ENCODE results near the gene SYNM.
A peak's percentile ranks its signal among the peaks of the same experiment; 100 is the strongest.

The SYNM gene

DNA sequence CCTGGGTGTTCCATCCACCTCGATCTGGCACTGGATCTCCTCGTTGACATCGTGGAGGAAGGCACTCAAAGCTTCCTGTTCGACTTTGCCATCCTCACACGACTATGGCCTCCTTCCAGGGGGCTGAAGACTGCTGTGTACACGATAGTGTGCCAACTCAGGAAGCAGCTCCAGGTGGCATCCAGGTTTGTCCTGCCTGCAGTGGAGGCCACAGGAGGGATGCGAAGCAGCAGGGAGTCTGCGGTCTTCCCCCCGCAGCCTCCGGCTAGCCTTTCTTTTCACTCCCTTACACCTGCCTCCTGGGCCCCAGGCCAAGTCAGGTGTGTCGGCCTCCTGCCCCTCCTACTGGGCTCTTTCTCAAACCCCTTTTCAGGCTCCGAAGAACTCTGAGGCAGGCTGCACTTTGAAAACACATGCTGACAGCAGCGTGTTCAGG is 32.2 kb downstream of the SYNM start:
- Histone ChIP-seq H3K27me3 (ENCODE audit: low read depth, low read length) (no peaks in the 10 kb centered on the region), H3K9me3 (ENCODE audit: control insufficient read depth in 1 of 2, low read length in 2 of 2) (no peaks in the 10 kb centered on the region), H3K27ac (ENCODE audit: low read length) (no peak overlapping the region), H3K4me1 (ENCODE audit: control insufficient read depth in 1 of 2, insufficient read depth in 2 of 2, low read length in 2 of 2) (peaks cover 7 to 35% of the 10 kb centered on the region in 2 donors), H3K4me3 (ENCODE audit: low read depth in 1 of 2, low read length in 2 of 2) (no peak overlapping the region), H3K36me3 (ENCODE audit: control insufficient read depth in 1 of 2, insufficient read depth in 2 of 2, low read length in 2 of 2) (peaks cover 8 to 39% of the 10 kb centered on the region in 2 donors)

DNA sequence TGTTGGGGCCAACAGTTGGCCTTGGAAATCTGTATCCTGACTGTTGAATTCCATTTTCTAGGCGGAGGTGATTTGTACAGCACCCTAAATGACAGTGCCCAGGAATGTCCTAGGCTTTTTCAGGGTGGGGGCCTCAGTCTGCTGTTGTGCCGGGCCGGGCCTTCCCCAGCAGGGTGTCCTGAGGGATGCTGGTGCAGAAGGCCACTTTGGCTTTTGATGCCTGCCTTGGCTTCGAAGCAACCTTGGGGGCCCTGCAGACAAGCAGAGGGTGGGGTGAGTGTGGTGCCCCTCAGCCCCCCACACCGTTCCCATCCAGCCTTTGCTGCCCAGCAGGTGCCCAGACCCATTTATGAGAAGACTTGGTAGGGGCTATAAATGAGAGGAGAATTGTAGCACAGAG is 33.0 kb downstream of the SYNM start:
- H3K27ac ChIP-seq (ENCODE audit: low read length) = no peak overlapping the region
- no peak overlapping the region for H3K4me3 ChIP-seq (ENCODE audit: low read depth in 1 of 2, low read length in 2 of 2)
- H3K4me1 ChIP-seq (ENCODE audit: control insufficient read depth in 1 of 2, insufficient read depth in 2 of 2, low read length in 2 of 2) = peaks cover 6 to 32% of the 10 kb centered on the region in 2 donors
- H3K36me3 ChIP-seq (ENCODE audit: control insufficient read depth in 1 of 2, insufficient read depth in 2 of 2, low read length in 2 of 2) = peaks cover 8 to 33% of the 10 kb centered on the region in 2 donors
- H3K9me3 ChIP-seq (ENCODE audit: control insufficient read depth in 1 of 2, low read length in 2 of 2) = no peaks in the 10 kb centered on the region
- H3K27me3 ChIP-seq (ENCODE audit: low read depth, low read length) = no peaks in the 10 kb centered on the region

DNA sequence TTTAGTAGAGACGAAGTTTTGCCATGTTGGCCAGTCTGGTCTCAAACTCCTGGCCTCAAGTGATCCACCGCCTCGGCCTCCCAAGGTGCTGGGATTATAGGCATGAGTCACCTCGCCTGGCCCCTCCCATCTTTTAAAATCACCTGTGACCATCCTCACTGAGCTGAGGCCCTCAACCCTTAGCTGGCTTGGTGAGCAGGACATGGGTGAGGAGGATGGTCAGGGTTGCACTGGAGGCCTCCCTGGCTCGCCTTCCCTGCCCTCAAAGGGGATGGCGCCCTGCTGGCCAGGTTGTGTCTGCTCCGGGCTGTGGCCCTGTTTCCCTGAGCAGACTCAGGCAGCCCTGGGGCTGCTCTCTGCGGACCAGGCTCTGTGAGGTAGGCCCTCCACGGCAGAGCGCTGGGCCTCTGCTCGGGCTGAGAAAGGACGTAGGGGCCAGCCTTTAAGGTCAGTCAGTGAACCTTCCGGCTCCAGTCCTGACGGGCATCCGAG is 33.7 kb downstream of the SYNM start:
- H3K9me3 ChIP-seq (ENCODE audit: control insufficient read depth in 1 of 2, low read length in 2 of 2) = no peaks in the 10 kb centered on the region
- H3K4me3 ChIP-seq (ENCODE audit: low read depth in 1 of 2, low read length in 2 of 2) = no peak overlapping the region
- no peaks in the 10 kb centered on the region for H3K27me3 ChIP-seq (ENCODE audit: low read depth, low read length)
- peaks cover 3 to 32% of the 10 kb centered on the region in 2 donors for H3K4me1 ChIP-seq (ENCODE audit: control insufficient read depth in 1 of 2, insufficient read depth in 2 of 2, low read length in 2 of 2)
- peaks cover 8 to 33% of the 10 kb centered on the region in 2 donors for H3K36me3 ChIP-seq (ENCODE audit: control insufficient read depth in 1 of 2, insufficient read depth in 2 of 2, low read length in 2 of 2)
- H3K27ac ChIP-seq (ENCODE audit: low read length) = no peak overlapping the region

DNA sequence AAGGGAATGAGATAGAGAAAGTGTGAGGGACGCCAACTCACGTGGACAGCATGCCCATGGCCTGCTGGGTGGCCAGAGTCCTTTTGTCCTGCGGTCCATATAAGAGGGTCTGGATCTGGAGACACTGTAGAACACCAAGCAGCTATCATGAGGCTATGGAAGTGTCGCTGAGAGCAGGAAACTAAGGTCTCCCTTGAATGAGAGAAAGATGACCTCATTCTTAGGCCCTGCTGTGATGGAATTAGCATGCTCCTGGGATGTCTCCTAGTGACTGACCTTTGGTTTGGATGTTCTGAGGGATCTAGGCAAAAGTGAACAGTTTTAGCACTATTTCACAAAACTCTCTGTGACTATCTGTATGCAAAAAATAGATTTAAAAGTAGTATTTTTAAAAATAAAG is 34.4 kb downstream of the SYNM start:
- peak overlapping the region; percentile 28 for H3K27ac ChIP-seq (ENCODE audit: low read length)
- no peaks in the 10 kb centered on the region for H3K27me3 ChIP-seq (ENCODE audit: low read depth, low read length)
- H3K4me1 ChIP-seq (ENCODE audit: control insufficient read depth in 1 of 2, insufficient read depth in 2 of 2, low read length in 2 of 2) = peaks cover 0 to 32% of the 10 kb centered on the region in 2 donors
- H3K4me3 ChIP-seq (ENCODE audit: low read depth in 1 of 2, low read length in 2 of 2) = no peak overlapping the region
- H3K36me3 ChIP-seq (ENCODE audit: control insufficient read depth in 1 of 2, insufficient read depth in 2 of 2, low read length in 2 of 2) = peaks cover 8 to 28% of the 10 kb centered on the region in 2 donors
- no peaks in the 10 kb centered on the region for H3K9me3 ChIP-seq (ENCODE audit: control insufficient read depth in 1 of 2, low read length in 2 of 2)

DNA sequence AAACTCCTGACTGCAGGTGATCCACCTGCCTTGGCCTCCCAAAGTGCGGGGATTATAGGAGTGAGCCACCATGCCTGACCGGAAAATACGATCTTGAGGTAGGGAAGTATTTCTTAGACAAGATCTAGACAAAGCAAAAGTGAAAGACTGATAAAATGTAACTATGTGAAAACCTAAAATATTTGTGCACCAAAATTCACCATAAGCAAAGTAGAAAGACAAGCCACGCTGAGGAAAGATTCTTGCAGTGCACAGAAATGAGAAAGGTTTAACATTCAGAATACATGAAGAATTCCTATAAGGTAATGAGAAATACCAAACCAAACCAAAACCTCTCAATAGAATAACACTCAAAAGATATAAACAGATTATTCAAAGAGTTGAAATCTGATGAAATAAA is 35.7 kb downstream of the SYNM start:
- Histone ChIP-seq H3K36me3 (ENCODE audit: control insufficient read depth in 1 of 2, insufficient read depth in 2 of 2, low read length in 2 of 2) (peaks cover 8 to 25% of the 10 kb centered on the region in 2 donors), H3K9me3 (ENCODE audit: control insufficient read depth in 1 of 2, low read length in 2 of 2) (no peaks in the 10 kb centered on the region), H3K4me1 (ENCODE audit: control insufficient read depth in 1 of 2, insufficient read depth in 2 of 2, low read length in 2 of 2) (peaks cover 0 to 25% of the 10 kb centered on the region in 2 donors), H3K27me3 (ENCODE audit: low read depth, low read length) (no peaks in the 10 kb centered on the region), H3K27ac (ENCODE audit: low read length) (no peak overlapping the region), H3K4me3 (ENCODE audit: low read depth in 1 of 2, low read length in 2 of 2) (no peak overlapping the region)

DNA sequence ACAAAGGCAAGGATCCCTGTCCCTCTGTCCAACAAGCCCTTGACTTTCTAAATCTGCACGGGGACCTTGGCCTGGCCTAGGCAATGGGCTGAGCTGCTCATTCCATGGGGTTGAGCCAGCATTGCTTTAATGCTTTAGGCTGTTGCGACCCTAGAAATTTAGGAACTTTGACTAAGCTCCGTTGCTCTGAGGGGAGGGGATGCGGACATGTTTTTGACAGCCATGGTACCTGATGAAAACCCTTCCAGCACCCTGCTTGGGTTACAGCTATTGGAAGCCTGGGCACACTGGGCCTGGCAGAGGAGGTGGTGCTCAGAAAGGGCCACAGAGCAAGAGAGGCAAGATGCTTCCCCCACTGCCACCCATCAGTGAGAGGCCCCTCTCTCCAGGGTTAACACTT is 37.1 kb downstream of the SYNM start:
- Histone ChIP-seq H3K4me3 (ENCODE audit: low read depth in 1 of 2, low read length in 2 of 2) (no peak overlapping the region), H3K36me3 (ENCODE audit: control insufficient read depth in 1 of 2, insufficient read depth in 2 of 2, low read length in 2 of 2) (peaks cover 4 to 14% of the 10 kb centered on the region in 2 donors), H3K9me3 (ENCODE audit: control insufficient read depth in 1 of 2, low read length in 2 of 2) (no peaks in the 10 kb centered on the region), H3K27me3 (ENCODE audit: low read depth, low read length) (no peaks in the 10 kb centered on the region), H3K27ac (ENCODE audit: low read length) (peak overlapping the region; percentile 52), H3K4me1 (ENCODE audit: control insufficient read depth in 1 of 2, insufficient read depth in 2 of 2, low read length in 2 of 2) (peaks cover 0 to 31% of the 10 kb centered on the region in 2 donors)

DNA sequence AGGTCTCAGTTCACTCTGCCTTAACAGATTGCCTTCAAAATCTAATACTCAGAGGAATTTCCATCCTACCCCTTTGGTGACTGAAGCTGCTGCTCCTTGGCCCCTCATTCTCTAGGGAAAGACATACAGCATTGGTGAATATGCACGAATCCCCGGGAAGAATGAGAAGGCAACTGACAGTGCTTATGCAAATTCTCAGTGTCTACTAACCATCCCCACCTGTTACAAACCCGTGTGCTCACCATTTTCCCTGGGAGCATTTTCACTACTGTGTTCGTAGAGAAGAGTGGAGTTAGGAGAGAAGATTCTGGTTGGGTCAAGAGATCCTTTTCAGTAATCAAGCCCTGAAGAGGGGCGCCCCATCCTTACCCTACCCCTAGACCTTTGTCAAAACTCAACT is 37.7 kb downstream of the SYNM start:
- Histone ChIP-seq H3K4me3 (ENCODE audit: low read depth in 1 of 2, low read length in 2 of 2) (no peak overlapping the region), H3K27ac (ENCODE audit: low read length) (peak overlapping the region; percentile 52), H3K36me3 (ENCODE audit: control insufficient read depth in 1 of 2, insufficient read depth in 2 of 2, low read length in 2 of 2) (peaks cover 2 to 8% of the 10 kb centered on the region in 2 donors), H3K9me3 (ENCODE audit: control insufficient read depth in 1 of 2, low read length in 2 of 2) (no peaks in the 10 kb centered on the region), H3K27me3 (ENCODE audit: low read depth, low read length) (no peaks in the 10 kb centered on the region), H3K4me1 (ENCODE audit: control insufficient read depth in 1 of 2, insufficient read depth in 2 of 2, low read length in 2 of 2) (peaks cover 0 to 31% of the 10 kb centered on the region in 2 donors)

DNA sequence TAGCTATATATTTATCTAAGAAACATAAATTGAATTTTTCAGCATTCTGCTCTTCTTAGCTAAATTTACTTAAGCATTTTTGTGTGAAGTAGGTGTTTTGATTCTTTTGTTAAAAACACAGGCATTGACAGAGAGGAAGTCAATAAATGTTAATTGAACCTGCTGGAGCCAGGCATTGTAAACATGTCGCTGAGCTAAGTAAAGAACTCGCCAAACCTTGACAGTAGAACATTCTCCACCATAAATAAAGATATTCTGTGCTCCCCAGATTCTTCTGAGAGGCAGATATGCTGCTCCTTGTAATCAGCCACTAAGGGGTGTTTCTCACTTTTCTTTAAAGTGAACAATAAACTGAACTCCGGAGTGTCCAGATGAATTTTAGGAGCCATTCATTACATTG is 38.4 kb downstream of the SYNM start:
- Histone ChIP-seq H3K27ac (ENCODE audit: low read length) (peak overlapping the region; percentile 52), H3K9me3 (ENCODE audit: control insufficient read depth in 1 of 2, low read length in 2 of 2) (no peaks in the 10 kb centered on the region), H3K4me1 (ENCODE audit: control insufficient read depth in 1 of 2, insufficient read depth in 2 of 2, low read length in 2 of 2) (peaks cover 0 to 31% of the 10 kb centered on the region in 2 donors), H3K36me3 (ENCODE audit: control insufficient read depth in 1 of 2, insufficient read depth in 2 of 2, low read length in 2 of 2) (peaks cover 0 to 7% of the 10 kb centered on the region in 2 donors), H3K4me3 (ENCODE audit: low read depth in 1 of 2, low read length in 2 of 2) (no peak overlapping the region), H3K27me3 (ENCODE audit: low read depth, low read length) (no peaks in the 10 kb centered on the region)

DNA sequence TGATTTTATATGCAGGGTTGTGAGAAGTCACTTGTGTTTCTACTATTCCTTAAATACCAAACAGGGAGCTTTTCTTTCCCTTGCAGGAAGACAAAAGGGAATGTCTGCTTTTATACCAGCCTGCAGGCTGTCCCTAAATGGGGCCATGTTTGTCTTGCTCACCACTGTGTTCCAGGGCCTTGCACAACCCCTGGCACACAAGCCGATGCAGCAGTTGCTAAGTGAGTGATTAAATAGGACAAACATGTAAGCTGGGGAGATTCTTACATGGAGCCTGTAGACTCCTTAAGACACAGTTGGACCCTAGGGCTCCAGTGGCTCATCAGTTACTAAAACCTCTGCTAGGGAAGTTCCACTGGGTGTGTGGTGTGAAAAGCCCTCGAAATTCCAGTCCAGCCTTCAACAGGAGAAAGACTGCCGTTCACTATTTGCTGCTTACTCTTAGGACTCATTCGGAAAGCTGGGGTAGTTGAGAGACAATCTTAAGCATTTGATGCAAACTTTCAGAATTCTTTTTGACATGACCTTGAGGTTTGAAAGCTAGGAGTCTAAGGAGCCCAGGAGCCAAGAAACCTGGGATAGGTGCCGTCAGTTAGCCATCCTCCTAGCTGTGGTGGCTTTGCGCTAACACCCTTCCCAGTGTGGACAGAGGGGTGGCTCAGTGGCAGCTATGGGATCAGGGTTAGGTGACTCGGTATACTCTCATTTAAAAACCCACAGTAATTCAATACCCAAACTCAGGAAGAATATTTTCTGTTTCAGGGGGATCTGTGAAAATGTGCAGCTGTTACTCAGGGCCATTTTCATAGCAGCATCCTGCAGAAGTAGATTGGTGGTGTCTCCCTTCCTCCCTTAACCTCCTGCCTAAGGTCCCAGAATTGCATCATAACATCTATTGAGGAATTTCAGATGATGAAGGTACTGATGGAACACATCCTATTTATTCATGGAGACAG is 39.1 kb downstream of the SYNM start:
- Histone ChIP-seq H3K27me3 (ENCODE audit: low read depth, low read length) (no peaks in the 10 kb centered on the region), H3K27ac (ENCODE audit: low read length) (peak overlapping the region; percentile 19), H3K9me3 (ENCODE audit: control insufficient read depth in 1 of 2, low read length in 2 of 2) (no peaks in the 10 kb centered on the region), H3K36me3 (ENCODE audit: control insufficient read depth in 1 of 2, insufficient read depth in 2 of 2, low read length in 2 of 2) (peaks cover 0 to 3% of the 10 kb centered on the region in 2 donors), H3K4me3 (ENCODE audit: low read depth in 1 of 2, low read length in 2 of 2) (peak overlapping the region in 1 of 2 donors; percentile 10), H3K4me1 (ENCODE audit: control insufficient read depth in 1 of 2, insufficient read depth in 2 of 2, low read length in 2 of 2) (peaks cover 0 to 32% of the 10 kb centered on the region in 2 donors)

DNA sequence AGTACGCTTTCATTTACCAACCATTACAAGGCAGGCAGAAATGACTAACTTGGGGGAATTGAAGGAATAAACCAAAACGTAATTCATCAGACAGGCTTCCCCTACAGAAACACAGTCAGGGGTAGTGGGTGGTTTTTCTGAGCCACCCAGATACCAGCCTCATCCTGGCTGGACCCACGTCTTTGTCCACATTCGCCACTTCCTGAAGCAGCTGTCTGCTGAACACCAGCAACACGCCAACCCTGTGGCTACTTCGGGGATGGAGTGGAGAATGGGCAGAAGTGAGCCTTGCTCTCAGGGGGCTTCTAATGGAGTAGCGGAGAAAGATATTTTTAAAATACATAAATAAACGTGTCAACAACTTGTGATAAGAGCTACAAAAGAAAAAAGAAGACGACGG is 40.1 kb downstream of the SYNM start:
- Histone ChIP-seq H3K27ac (ENCODE audit: low read length) (peak overlapping the region; percentile 19), H3K27me3 (ENCODE audit: low read depth, low read length) (no peaks in the 10 kb centered on the region), H3K9me3 (ENCODE audit: control insufficient read depth in 1 of 2, low read length in 2 of 2) (no peaks in the 10 kb centered on the region), H3K4me3 (ENCODE audit: low read depth in 1 of 2, low read length in 2 of 2) (no peak overlapping the region), H3K36me3 (ENCODE audit: control insufficient read depth in 1 of 2, insufficient read depth in 2 of 2, low read length in 2 of 2) (no peaks in the 10 kb centered on the region), H3K4me1 (ENCODE audit: control insufficient read depth in 1 of 2, insufficient read depth in 2 of 2, low read length in 2 of 2) (peaks cover 0 to 36% of the 10 kb centered on the region in 2 donors)

DNA sequence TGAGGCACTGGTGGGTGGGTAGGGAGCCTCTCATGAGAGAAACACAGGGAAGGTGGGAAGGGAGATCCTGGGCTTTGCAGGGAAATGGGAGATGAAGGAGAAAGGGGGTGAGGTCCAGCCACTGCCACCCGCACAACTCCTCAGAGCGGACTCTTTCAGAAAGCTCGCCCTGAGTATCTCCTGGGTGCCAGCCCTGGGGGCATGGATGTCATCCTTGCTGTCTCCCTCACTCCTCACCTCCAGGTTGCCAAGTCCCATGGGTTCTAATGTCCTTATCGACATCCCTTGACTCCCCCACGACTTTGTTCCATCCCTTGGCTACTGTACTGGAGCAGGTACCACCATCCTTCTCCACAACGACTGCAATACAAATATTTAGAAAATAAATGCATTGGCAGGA is 40.9 kb downstream of the SYNM start:
- Histone ChIP-seq H3K4me3 (ENCODE audit: low read depth in 1 of 2, low read length in 2 of 2) (no peak overlapping the region), H3K27me3 (ENCODE audit: low read depth, low read length) (no peaks in the 10 kb centered on the region), H3K9me3 (ENCODE audit: control insufficient read depth in 1 of 2, low read length in 2 of 2) (no peaks in the 10 kb centered on the region), H3K27ac (ENCODE audit: low read length) (no peak overlapping the region), H3K4me1 (ENCODE audit: control insufficient read depth in 1 of 2, insufficient read depth in 2 of 2, low read length in 2 of 2) (peaks cover 0 to 36% of the 10 kb centered on the region in 2 donors), H3K36me3 (ENCODE audit: control insufficient read depth in 1 of 2, insufficient read depth in 2 of 2, low read length in 2 of 2) (no peaks in the 10 kb centered on the region)
